Gastroesophageal sphincter (tissue), 4 donors: ENCODE data around the gene ZNF292. TPM values are rescaled to one million over a fixed set of nuclear protein-coding genes. Genes with fewer than 3 reads are reported as not detected.

Experiments used
- ATAC-seq: fragments of 150-250 bp; one replicate; pipeline ENCODE4 v1.9.1; 2016; ENCODE audit warnings: mild to moderate bottlenecking, moderate library complexity
- H3K27ac ChIP-seq, 4 donors: fragments of 200-600 bp; sonication (generic) in 3 of 4; 1 replicate in 3 of 4; 2 replicates in 1 of 4; pipeline ENCODE4 v1.5.1; 2016 to 2019
- H3K27me3 ChIP-seq: fragments of 200-600 bp; sonication (generic); one replicate; pipeline ENCODE4 v1.5.1; 2019
- H3K36me3 ChIP-seq, 2 donors: fragments of 200-600 bp; sonication (generic); one replicate each; pipeline ENCODE4 v1.5.1; 2019; ENCODE audit warnings: control low read depth in 1 of 2
- H3K4me1 ChIP-seq, 3 donors: fragments of 200-600 bp; sonication (generic); 1 replicate in 2 of 3; 2 replicates in 1 of 3; pipeline ENCODE4 v1.5.1; 2016 to 2019; ENCODE audit warnings: control low read depth in 2 of 3
- H3K4me3 ChIP-seq, 2 donors: fragments of 200-600 bp; sonication (generic); one replicate each; pipeline ENCODE4 v1.5.1; 2019; ENCODE audit warnings: mild to moderate bottlenecking in 1 of 2, moderate library complexity in 1 of 2
- H3K9me3 ChIP-seq, 3 donors: fragments of 200-600 bp; sonication (generic); one replicate each; pipeline ENCODE4 v1.5.1; 2017 to 2019; ENCODE audit warnings: control low read depth in 2 of 3
- EP300 ChIP-seq: sonication (generic); formaldehyde crosslinking; IDR thresholded peaks from one replicate; pipeline ENCODE4 v1.6.1; 2017; ENCODE audit warnings: antibody characterized with exemption, mild to moderate bottlenecking
- POLR2A ChIP-seq, 2 donors: fragments of 450-650 bp; IDR thresholded peaks; one replicate each; pipeline ENCODE4 v1.6.1; 2017; ENCODE audit warnings: antibody characterized with exemption in 2 of 2, mild to moderate bottlenecking in 2 of 2, moderate library complexity in 1 of 2
- POLR2AphosphoS5 ChIP-seq: sonication (generic); formaldehyde crosslinking; IDR thresholded peaks from one replicate; pipeline ENCODE4 v1.6.1; 2017; ENCODE audit warnings: antibody characterized with exemption
- WGBS, 2 donors: methylation state at CpG; one replicate each; pipeline ENCODE4 v1.1.5; 2018; ENCODE audit warnings: low coverage in 1 of 2; 5-methylcytosine and 5-hydroxymethylcytosine counted together
- total RNA-seq, 4 donors: library from RNA; depleted of rRNA; stranded (reverse); fragments of >200 nt; gene quantifications; one replicate each; pipeline ENCODE4 v1.1.0, GENCODE V29; 2016
- TF ChIP-seq, protein P1 (sequence below), 4 experiments: fragments of 200-600 bp in 2 of 4; fragments of 450-650 bp in 2 of 4; sonication (generic) in 1 of 4; IDR thresholded peaks; one replicate each; pipeline ENCODE4 v1.5.1; 2017 to 2019; ENCODE audit warnings: antibody characterized with exemption in 4 of 4, mild to moderate bottlenecking in 2 of 4, moderate library complexity in 2 of 4

The ZNF292 gene
- total RNA-seq, 4 donors from 2014 or later, result 23.9 to 82.3 (median 54.5) TPM

DNA sequence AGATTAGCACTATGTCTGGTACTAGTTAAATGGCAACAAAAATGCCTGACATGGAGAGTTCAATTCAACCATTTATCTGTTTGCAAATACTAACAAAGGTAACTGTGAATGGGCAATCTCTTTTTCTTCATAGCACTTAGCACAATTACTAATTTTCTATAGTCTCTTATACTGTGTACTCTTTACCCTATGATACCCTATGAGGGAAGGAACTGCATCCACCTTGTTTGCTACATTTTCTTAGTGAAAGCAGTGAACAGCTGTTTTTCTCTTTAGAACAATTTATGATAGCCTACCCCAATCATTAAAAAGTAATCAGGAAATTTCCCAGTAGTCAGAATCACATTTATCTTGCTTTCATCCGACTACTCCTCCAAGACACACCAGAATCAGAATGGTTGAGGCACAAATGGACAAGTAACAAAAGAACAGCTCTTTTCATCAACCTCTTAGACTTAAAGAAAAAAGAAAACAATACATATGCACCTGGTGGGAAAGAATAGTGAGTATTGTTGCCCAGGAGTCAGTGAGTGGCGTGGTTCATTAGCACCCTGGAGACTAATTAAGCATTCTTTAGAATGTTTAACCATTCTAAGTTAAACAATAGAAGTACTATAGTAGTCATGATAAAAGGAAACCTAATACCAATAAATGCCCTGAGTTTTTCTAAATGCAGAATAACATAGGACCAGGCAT, 16.7 kb downstream of the ZNF292 start:
- Histone ChIP-seq H3K27me3 (no peaks in the 10 kb centered on the region), H3K4me3 (no peak overlapping the region), H3K9me3 (no peaks in the 10 kb centered on the region), H3K36me3 (no peaks in the 10 kb centered on the region), H3K4me1 (peaks cover 5 to 78% (median 6%) of the 10 kb centered on the region in 3 donors), H3K27ac (no peak overlapping the region)
- ATAC-seq, result no peak
- WGBS, 2 donors, result 57 to 87% methylated on average over 2 of the region's 2 CpGs
- no peak for TF ChIP-seq POLR2A (IDR thresholded peaks at IDR 0.05)
- no peak for TF ChIP-seq POLR2AphosphoS5
- TF ChIP-seq, protein P1, sequence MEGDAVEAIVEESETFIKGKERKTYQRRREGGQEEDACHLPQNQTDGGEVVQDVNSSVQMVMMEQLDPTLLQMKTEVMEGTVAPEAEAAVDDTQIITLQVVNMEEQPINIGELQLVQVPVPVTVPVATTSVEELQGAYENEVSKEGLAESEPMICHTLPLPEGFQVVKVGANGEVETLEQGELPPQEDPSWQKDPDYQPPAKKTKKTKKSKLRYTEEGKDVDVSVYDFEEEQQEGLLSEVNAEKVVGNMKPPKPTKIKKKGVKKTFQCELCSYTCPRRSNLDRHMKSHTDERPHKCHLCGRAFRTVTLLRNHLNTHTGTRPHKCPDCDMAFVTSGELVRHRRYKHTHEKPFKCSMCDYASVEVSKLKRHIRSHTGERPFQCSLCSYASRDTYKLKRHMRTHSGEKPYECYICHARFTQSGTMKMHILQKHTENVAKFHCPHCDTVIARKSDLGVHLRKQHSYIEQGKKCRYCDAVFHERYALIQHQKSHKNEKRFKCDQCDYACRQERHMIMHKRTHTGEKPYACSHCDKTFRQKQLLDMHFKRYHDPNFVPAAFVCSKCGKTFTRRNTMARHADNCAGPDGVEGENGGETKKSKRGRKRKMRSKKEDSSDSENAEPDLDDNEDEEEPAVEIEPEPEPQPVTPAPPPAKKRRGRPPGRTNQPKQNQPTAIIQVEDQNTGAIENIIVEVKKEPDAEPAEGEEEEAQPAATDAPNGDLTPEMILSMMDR (IDR thresholded peaks at IDR 0.05), result no peak
- TF ChIP-seq EP300, result no peak

DNA sequence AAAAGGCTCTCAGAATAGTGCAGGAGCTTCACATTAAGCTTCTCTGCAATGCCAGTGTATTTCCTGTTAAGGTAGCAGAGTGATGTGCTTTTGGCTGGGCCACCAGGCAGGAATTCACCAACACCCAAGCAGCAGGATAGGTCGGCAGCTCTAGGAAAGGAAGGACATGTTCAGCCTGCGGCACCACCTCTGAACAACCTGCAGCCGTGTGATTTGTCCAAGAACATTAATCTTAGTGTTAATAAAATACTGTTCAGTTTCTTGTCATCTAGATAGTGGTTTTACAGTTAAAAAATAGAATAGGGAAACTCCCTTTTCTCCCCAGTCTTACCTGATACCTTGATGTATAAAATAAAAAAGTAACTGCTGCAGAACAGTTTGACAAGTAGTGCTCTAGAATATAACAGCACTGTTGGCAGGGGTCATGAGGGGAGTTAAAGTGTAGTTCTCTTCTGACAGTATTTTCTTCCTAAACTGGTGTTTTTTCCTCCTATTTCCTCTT, 18.8 kb downstream of the ZNF292 start:
- TF ChIP-seq POLR2AphosphoS5, result no peak
- WGBS, 2 donors, result no CpG with 5 or more reads among the region's 3 CpGs
- Histone ChIP-seq H3K36me3 (no peaks in the 10 kb centered on the region), H3K27ac (peak overlapping the region in 3 of 4 donors; percentile 39 to 47 (median 46)), H3K4me1 (peaks cover 5 to 74% (median 6%) of the 10 kb centered on the region in 3 donors), H3K4me3 (no peak overlapping the region), H3K27me3 (no peaks in the 10 kb centered on the region), H3K9me3 (no peaks in the 10 kb centered on the region)
- peak; percentile 51 for ATAC-seq

DNA sequence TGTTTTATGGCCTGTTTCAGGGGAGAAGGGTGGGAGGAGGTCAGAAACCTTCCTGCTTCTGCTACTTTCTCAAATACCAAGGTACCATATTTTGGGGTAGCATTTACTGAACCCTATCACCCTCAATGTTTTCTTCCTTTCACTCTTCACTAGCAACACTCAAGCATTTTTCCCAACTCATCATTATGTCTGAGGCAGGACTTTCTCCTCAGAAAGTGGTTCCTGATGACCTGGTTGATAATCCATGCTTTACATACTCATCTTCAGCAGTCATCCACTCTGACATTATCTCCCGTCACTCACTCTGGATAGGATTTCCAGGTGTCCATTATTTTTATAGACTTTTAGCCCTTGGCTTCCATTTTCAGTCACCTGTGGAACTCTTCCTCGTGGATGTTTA, 21.1 kb downstream of the ZNF292 start:
- H3K4me3 ChIP-seq, result no peak overlapping the region
- no peaks in the 10 kb centered on the region for H3K9me3 ChIP-seq
- ATAC-seq, result no peak
- peaks cover 5 to 69% (median 6%) of the 10 kb centered on the region in 3 donors for H3K4me1 ChIP-seq
- no peak overlapping the region for H3K27ac ChIP-seq
- H3K36me3 ChIP-seq, result peaks cover 0 to 8% of the 10 kb centered on the region in 2 donors
- WGBS, 2 donors, result 100% methylated on average over 2 of the region's 2 CpGs
- TF ChIP-seq EP300, result no peak
- TF ChIP-seq, protein P1 (IDR thresholded peaks at IDR 0.05), result no peak
- no peak for TF ChIP-seq POLR2AphosphoS5
- TF ChIP-seq POLR2A (IDR thresholded peaks at IDR 0.05), result no peak
- no peaks in the 10 kb centered on the region for H3K27me3 ChIP-seq

GRCh38 chr6:87180105-87180728, 24.9 kb downstream of the ZNF292 start:
- TF ChIP-seq POLR2AphosphoS5 (no peak), POLR2A (IDR thresholded peaks at IDR 0.05) (no peak)
- ATAC-seq, result no peak
- Histone ChIP-seq H3K36me3 (peaks cover 0 to 8% of the 10 kb centered on the region in 2 donors), H3K9me3 (no peaks in the 10 kb centered on the region), H3K27me3 (no peaks in the 10 kb centered on the region), H3K27ac (no peak overlapping the region), H3K4me3 (no peak overlapping the region), H3K4me1 (peaks cover 0 to 39% (median 0%) of the 10 kb centered on the region in 3 donors)
- WGBS, 2 donors, result 88 to 93% methylated on average over 6 of the region's 7 CpGs

DNA sequence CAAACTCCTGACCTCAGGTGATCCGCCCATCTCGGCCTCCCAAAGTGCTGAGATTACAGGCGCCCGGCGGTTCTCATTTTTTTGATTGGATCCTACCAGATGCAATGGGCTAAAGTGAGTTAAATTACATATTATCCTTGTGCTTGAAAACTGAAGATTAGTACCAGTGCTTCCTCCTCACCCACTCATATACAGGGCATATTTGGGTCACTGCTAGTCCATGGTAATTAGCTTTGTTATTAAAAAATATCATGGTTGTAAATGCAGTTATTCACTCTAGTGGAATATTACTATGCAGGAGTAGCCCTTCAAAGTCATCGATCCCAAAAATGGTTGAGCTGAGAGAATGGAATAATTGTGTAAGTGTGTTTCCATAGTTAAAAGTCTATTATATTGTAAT, 26.5 kb downstream of the ZNF292 start:
- H3K27me3 ChIP-seq, result no peaks in the 10 kb centered on the region
- peaks cover 0 to 19% of the 10 kb centered on the region in 2 donors for H3K36me3 ChIP-seq
- ATAC-seq, result no peak
- no peaks in the 10 kb centered on the region for H3K9me3 ChIP-seq
- peaks cover 0 to 40% (median 3%) of the 10 kb centered on the region in 3 donors for H3K4me1 ChIP-seq
- TF ChIP-seq POLR2AphosphoS5, result no peak
- no peak overlapping the region for H3K27ac ChIP-seq
- WGBS, 2 donors, result 92 to 94% methylated on average over 1 to 6 of the region's 6 CpGs
- H3K4me3 ChIP-seq, result no peak overlapping the region

DNA sequence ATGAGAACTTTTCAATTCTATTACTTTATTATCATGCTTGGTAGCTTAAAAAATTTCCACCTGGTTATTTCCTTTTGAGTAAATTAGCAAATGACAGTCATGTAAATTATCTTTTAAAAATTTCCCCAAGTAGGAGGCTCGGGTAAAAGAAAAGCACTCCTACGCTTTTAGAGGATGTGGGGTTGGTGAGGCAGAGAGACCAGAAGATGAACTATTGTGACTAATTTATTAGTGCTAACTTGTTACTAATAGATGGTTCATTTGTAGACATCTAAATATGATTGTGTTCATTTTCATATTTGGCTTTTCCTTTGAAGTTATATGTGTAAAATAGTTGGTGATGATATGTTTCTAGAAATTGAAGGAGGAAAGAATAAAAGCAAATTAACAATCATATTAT, 27.0 kb downstream of the ZNF292 start:
- Histone ChIP-seq H3K27me3 (no peaks in the 10 kb centered on the region), H3K4me1 (peaks cover 0 to 40% (median 3%) of the 10 kb centered on the region in 3 donors), H3K9me3 (no peaks in the 10 kb centered on the region), H3K4me3 (no peak overlapping the region), H3K27ac (no peak overlapping the region), H3K36me3 (peaks cover 0 to 19% of the 10 kb centered on the region in 2 donors)
- ATAC-seq, result no peak
- no peak for TF ChIP-seq POLR2A (IDR thresholded peaks at IDR 0.05)
- TF ChIP-seq, protein P1 (IDR thresholded peaks at IDR 0.05), result no peak
- WGBS, 2 donors, result 73 to 79% methylated on average over 2 of the region's 2 CpGs
